AG04450 (cell line): ENCODE data around the gene CTSC. TPM values are rescaled to one million over a fixed set of nuclear protein-coding genes. Genes with fewer than 3 reads are reported as not detected.

Source experiments
- CTCF ChIA-PET: fragments of 300-600, 350-600 bp; formaldehyde crosslinking; extraction: SDS; loops from one replicate; lab custom pipeline; 2022; ENCODE audit warnings: antibody characterized with exemption, inconsistent platforms; lab: Charles Lee
- POLR2A ChIA-PET: fragments of 350-600 bp; formaldehyde crosslinking; extraction: SDS; loops from one replicate; lab custom pipeline; 2021; ENCODE audit warnings: antibody characterized with exemption, inconsistent platforms; lab: Yijun Ruan, JAX
- DNase-seq: peaks from one replicate; pipeline ENCODE4 v3.0.0-alpha.2; 2011; ENCODE audit warnings: low read depth, low spot score
- H3K27ac ChIP-seq: one replicate; pipeline ENCODE4 v1.5.1; 2012; ENCODE audit warnings: low read depth, low read length, control low read depth
- H3K27me3 ChIP-seq: one replicate; pipeline ENCODE4 v1.6.0; 2012; ENCODE audit warnings: low read length; ENCODE audit not compliant: control insufficient read depth, insufficient read depth
- H3K4me3 ChIP-seq: 2 replicates; pipeline ENCODE4 v1.5.1; 2011; ENCODE audit warnings: mild to moderate bottlenecking, low read depth, low read length, control low read depth
- H3K9me3 ChIP-seq: 2 replicates; pipeline ENCODE4 v1.5.1; 2012; ENCODE audit warnings: low read length; ENCODE audit not compliant: control insufficient read depth, insufficient read depth
- polyA plus RNA-seq: library from polyadenylated mRNA; depleted of rRNA; stranded (reverse); fragments of >200 nt; gene quantifications from 2 replicates; pipeline ENCODE4 v1.2.3, GENCODE V29; 2011
- TF ChIP-seq, protein P1 (sequence below): IDR thresholded peaks from 2 replicates; pipeline ENCODE4 v1.5.1; 2011; ENCODE audit warnings: low read depth, low read length, control low read depth, inconsistent platforms

The CTSC gene
- polyA plus RNA-seq, 1 experiment: 565 TPM

GRCh38 chr11:88370782-88371181, 33.2 kb upstream of the CTSC start:
- TF ChIP-seq, protein P1, sequence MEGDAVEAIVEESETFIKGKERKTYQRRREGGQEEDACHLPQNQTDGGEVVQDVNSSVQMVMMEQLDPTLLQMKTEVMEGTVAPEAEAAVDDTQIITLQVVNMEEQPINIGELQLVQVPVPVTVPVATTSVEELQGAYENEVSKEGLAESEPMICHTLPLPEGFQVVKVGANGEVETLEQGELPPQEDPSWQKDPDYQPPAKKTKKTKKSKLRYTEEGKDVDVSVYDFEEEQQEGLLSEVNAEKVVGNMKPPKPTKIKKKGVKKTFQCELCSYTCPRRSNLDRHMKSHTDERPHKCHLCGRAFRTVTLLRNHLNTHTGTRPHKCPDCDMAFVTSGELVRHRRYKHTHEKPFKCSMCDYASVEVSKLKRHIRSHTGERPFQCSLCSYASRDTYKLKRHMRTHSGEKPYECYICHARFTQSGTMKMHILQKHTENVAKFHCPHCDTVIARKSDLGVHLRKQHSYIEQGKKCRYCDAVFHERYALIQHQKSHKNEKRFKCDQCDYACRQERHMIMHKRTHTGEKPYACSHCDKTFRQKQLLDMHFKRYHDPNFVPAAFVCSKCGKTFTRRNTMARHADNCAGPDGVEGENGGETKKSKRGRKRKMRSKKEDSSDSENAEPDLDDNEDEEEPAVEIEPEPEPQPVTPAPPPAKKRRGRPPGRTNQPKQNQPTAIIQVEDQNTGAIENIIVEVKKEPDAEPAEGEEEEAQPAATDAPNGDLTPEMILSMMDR: no peak
- DNase-seq: no peak
- CTCF ChIA-PET: no interaction called here
- no peaks in the 10 kb centered on the region for H3K27me3 ChIP-seq
- H3K9me3 ChIP-seq: no peaks in the 10 kb centered on the region
- H3K27ac ChIP-seq: no peak overlapping the region
- no peak overlapping the region for H3K4me3 ChIP-seq
- POLR2A ChIA-PET: no interaction called here

DNA sequence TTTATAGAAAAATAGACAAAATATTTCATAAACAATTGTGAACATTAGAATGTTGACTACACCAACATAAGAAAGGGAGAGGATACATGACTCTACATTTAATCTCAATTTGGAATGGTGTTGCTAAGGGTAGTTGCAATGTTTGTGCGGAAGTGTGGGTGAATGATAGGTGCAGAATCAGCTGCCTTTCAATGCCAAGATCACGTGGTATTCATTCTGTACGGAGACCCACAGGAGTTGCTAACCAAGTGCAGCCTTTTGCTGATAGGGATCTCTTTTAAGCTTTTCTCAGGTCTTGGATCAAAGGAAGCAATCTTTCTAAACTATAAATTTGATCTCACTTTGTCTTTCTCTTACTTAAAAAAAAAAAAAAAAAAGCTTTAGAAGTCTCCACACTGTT, 29.8 kb upstream of the CTSC start:
- Histone ChIP-seq H3K9me3 (no peaks in the 10 kb centered on the region), H3K27me3 (no peaks in the 10 kb centered on the region), H3K4me3 (no peak overlapping the region), H3K27ac (no peak overlapping the region)
- POLR2A ChIA-PET: no interaction called here
- TF ChIP-seq, protein P1: no peak
- DNase-seq: no peak
- CTCF ChIA-PET: interaction anchor here (0.6 to 1.2 kb wide), 3 partner anchors 11 to 124 kb away, joined by 3 to 6 read pairs (median 5); no protein-coding TSS in a partner anchor

- TF ChIP-seq, protein P1: no peak
- no peak for DNase-seq
- CTCF ChIA-PET: interaction anchor here (1.3 kb wide), 1 partner anchor 180 kb away, joined by 3 read pairs; no protein-coding TSS in a partner anchor
- Histone ChIP-seq H3K4me3 (no peak overlapping the region), H3K27ac (no peak overlapping the region), H3K27me3 (no peaks in the 10 kb centered on the region), H3K9me3 (peaks cover 3% of the 10 kb centered on the region; the same call in 1 of the 2 replicates)
- POLR2A ChIA-PET: no interaction called here
These were observed 26.1 kb upstream of the CTSC start for GRCh38 chr11:88363648-88364065.

- DNase-seq: no peak
- POLR2A ChIA-PET: no interaction called here
- Histone ChIP-seq H3K9me3 (peaks cover 3% of the 10 kb centered on the region; the same call in 1 of the 2 replicates), H3K4me3 (no peak overlapping the region), H3K27ac (no peak overlapping the region), H3K27me3 (no peaks in the 10 kb centered on the region)
- TF ChIP-seq, protein P1: no peak
- CTCF ChIA-PET: no interaction called here
These were observed 25.5 kb upstream of the CTSC start for GRCh38 chr11:88363004-88363403.

DNA sequence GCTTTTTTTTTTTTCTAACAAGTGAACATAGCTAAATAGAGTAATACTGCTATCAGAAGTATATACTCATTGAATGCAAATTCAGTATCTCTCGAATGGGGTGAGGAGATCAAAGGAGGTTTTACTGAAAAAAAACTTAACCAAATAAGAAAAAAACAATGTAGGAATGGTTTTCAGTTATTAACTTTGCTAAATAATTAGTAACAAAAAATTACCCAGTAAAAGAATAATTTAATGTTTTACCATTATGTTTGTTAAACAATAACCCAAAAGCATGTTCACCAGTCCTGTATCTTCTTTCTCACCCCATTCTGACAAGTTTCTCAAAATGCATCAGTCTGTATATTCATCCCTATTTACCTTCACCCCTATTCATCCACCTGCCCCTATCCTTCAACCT, 22.6 kb upstream of the CTSC start:
- H3K9me3 ChIP-seq: peaks cover 3% of the 10 kb centered on the region; the same call in 1 of the 2 replicates
- H3K27me3 ChIP-seq: no peaks in the 10 kb centered on the region
- ChIA-PET CTCF (no interaction called here), POLR2A (no interaction called here)
- TF ChIP-seq, protein P1: no peak
- no peak overlapping the region for H3K27ac ChIP-seq
- no peak for DNase-seq
- H3K4me3 ChIP-seq: no peak overlapping the region
